ENCODE measurements around the gene CLINT1. TPM values are rescaled to one million over a fixed set of nuclear protein-coding genes. Genes with fewer than 3 reads are reported as not detected.
"Not testable (repeated sequence)": the region's sequence is repeated elsewhere in the genome, so short reads cannot be mapped to it uniquely, and the experiment has no call there.

CLINT1 gene
- total RNA-seq, 4 donors from 2014 or later: 109 to 165 (median 152) TPM

- Histone ChIP-seq H3K36me3 (no peaks in the 10 kb centered on the region), H3K4me3 (peak overlapping the region in 1 of 4 donors; percentile 7), H3K27ac (peak overlapping the region in 2 of 4 donors; percentile 19 to 22), H3K27me3 (no peaks in the 10 kb centered on the region), H3K4me1 (peaks cover 7 to 64% (median 26%) of the 10 kb centered on the region in 3 donors), H3K9me3 (no peaks in the 10 kb centered on the region)
- DNase-seq: no peak
- no peak for TF ChIP-seq POLR2A (IDR thresholded peaks at IDR 0.05)
- TF ChIP-seq, protein P1, sequence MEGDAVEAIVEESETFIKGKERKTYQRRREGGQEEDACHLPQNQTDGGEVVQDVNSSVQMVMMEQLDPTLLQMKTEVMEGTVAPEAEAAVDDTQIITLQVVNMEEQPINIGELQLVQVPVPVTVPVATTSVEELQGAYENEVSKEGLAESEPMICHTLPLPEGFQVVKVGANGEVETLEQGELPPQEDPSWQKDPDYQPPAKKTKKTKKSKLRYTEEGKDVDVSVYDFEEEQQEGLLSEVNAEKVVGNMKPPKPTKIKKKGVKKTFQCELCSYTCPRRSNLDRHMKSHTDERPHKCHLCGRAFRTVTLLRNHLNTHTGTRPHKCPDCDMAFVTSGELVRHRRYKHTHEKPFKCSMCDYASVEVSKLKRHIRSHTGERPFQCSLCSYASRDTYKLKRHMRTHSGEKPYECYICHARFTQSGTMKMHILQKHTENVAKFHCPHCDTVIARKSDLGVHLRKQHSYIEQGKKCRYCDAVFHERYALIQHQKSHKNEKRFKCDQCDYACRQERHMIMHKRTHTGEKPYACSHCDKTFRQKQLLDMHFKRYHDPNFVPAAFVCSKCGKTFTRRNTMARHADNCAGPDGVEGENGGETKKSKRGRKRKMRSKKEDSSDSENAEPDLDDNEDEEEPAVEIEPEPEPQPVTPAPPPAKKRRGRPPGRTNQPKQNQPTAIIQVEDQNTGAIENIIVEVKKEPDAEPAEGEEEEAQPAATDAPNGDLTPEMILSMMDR (IDR thresholded peaks at IDR 0.05): peak; percentile 23 to 81 (median 71)
- 56 to 68% methylated on average over 9 to 10 of the region's 10 CpGs for WGBS, 2 donors
- intact Hi-C loops (cut with DNase I): loop anchor here (10.0 kb wide), 1 partner anchor 139 kb away; no protein-coding TSS in a partner anchor
Measured at GRCh38 chr5:157855404-157855994, 3.4 kb downstream of the CLINT1 start.

DNA sequence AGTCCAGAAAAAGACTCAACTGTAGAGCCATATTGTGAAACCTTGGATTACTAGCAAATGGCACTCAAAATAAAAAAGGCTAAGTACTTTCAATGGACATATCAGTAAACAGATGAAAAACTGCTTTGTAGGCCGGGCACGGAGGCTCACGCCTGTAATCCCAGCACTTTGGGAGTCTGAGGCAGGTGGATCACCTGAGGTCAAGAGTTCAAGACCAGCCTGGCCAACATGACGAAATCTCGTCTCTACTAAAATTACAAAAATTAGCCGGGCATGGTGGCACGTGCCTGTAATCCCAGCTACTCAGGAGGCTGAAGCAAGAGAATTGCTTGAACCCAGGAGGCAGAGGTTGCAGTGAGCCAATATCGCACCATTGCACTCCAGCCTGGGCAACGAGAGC, 5.6 kb downstream of the CLINT1 start:
- intact Hi-C loops (cut with DNase I): loop anchor here (10.0 kb wide), 1 partner anchor 141 kb away; no protein-coding TSS in a partner anchor
- not testable (repeated sequence) for H3K36me3 ChIP-seq, H3K4me3 ChIP-seq, H3K27me3 ChIP-seq, H3K27ac ChIP-seq, DNase-seq, H3K9me3 ChIP-seq
- 85 to 86% methylated on average over 9 of the region's 9 CpGs for WGBS, 2 donors
- H3K4me1 ChIP-seq: peaks cover 7 to 62% (median 26%) of the 10 kb centered on the region in 3 donors

DNA sequence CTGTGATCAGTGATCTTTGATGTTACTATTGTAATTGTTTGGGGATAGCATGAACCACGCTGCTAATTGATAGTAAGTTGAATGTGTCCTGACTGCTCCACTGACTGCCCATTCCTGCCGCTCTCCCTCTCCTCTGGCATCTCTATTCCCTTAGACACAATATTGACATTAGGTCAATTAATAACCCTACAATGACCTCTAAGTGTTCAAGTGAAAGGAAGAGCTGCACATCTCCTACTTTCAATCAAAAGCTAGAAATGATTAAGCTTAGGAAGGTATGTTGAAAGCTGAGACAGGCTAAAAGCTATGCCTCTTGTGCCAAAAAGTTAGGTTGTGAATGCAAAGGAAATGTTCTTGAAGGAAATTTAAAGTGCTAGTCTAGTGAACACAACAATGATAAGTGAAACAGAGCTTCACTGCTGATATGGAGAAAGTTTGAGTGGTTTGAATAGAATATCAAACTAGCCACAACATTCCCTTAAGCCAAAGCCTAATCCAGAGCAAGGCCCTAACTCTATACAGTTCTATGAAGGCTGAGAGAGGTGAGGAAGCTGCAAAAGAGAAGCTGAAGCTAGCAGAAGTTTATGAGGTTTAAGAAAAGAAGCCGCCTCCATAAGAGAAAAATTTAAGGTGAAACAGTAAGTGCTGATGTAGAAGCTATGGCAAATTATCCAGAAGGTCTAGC, 12.9 kb downstream of the CLINT1 start:
- H3K36me3 ChIP-seq: peaks cover 0 to 45% (median 0%) of the 10 kb centered on the region in 3 donors
- H3K9me3 ChIP-seq: no peaks in the 10 kb centered on the region
- no peak overlapping the region for H3K27ac ChIP-seq
- peaks cover 0 to 17% (median 3%) of the 10 kb centered on the region in 3 donors for H3K4me1 ChIP-seq
- DNase-seq: no peak
- intact Hi-C loops (cut with DNase I): no loop called here
- TF ChIP-seq POLR2A (IDR thresholded peaks at IDR 0.05): no peak
- TF ChIP-seq, protein P1 (IDR thresholded peaks at IDR 0.05): no peak
- no peak overlapping the region for H3K4me3 ChIP-seq
- H3K27me3 ChIP-seq: no peaks in the 10 kb centered on the region
- 100% methylated on average over 3 of the region's 3 CpGs for WGBS, 2 donors

DNA sequence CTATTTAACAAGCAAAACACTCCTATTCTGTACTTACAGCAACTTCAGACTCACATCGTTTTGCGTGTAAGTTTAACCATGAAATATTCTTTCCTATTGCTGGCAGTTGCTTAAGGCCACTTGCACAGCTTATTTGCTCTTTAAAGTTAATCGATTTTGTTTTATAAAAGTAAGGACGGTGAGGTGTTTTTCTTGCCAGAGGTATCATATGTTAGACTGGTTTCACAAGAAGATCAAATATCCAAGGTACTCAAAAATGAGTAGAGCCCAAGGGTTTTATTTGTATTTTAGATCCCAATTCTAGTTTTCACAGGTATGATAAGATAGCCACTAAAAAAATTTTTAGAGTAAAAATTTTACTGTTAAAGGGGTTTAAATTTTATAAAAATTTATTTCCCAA, 16.2 kb downstream of the CLINT1 start:
- 48 to 80% methylated on average over 4 of the region's 4 CpGs for WGBS, 2 donors
- H3K4me1 ChIP-seq: peaks cover 0 to 12% (median 3%) of the 10 kb centered on the region in 3 donors

GRCh38 chr5:157842185-157842584, 16.8 kb downstream of the CLINT1 start:
- Histone ChIP-seq H3K4me3 (no peak overlapping the region), H3K27me3 (no peaks in the 10 kb centered on the region), H3K27ac (no peak overlapping the region), H3K4me1 (peaks cover 0 to 12% (median 3%) of the 10 kb centered on the region in 3 donors), H3K9me3 (no peaks in the 10 kb centered on the region), H3K36me3 (peaks cover 0 to 52% (median 0%) of the 10 kb centered on the region in 3 donors)
- WGBS, 2 donors: 77 to 93% methylated on average over 5 of the region's 5 CpGs
- no peak for DNase-seq
- TF ChIP-seq, protein P1 (IDR thresholded peaks at IDR 0.05): no peak
- TF ChIP-seq POLR2A (IDR thresholded peaks at IDR 0.05): no peak
- intact Hi-C loops (cut with DNase I): no loop called here

More for the DNA sequence above, 16.2 kb downstream of the CLINT1 start:
- Histone ChIP-seq H3K27ac (no peak overlapping the region), H3K36me3 (peaks cover 0 to 52% (median 0%) of the 10 kb centered on the region in 3 donors), H3K4me3 (no peak overlapping the region), H3K27me3 (no peaks in the 10 kb centered on the region), H3K9me3 (no peaks in the 10 kb centered on the region)
- no peak for DNase-seq
- TF ChIP-seq, protein P1 (IDR thresholded peaks at IDR 0.05): no peak
- no peak for TF ChIP-seq POLR2A (IDR thresholded peaks at IDR 0.05)
- intact Hi-C loops (cut with DNase I): no loop called here
